Caki2 (cell line): ENCODE data around the gene SOX18. TPM values are rescaled to one million over a fixed set of nuclear protein-coding genes. Genes with fewer than 3 reads are reported as not detected.
"Not testable (repeated sequence)": the region's sequence is repeated elsewhere in the genome, so short reads cannot be mapped to it uniquely, and the experiment has no call there.

Experiments
- DNase-seq: peaks from one replicate; pipeline ENCODE4 v3.0.0-alpha.2; 2015; ENCODE audit warnings: low read depth
- in situ Hi-C: cut with HindIII; loops from 2 replicates; pipeline ENCODE4 v1.10.0; 2016; ENCODE audit warnings: low sequenced_read_pairs, low pct_unique_long_range_greater_than_20kb, mixed read lengths
- total RNA-seq: library from RNA; depleted of rRNA; stranded (reverse); fragments of >200 nt; shearing (Covaris generic); gene quantifications from 2 replicates; pipeline ENCODE4 v1.2.3, GENCODE V29; 2014; ENCODE audit warnings: low replicate concordance; rRNA removed

The SOX18 gene
- total RNA-seq, 1 experiment from 2014 or later: 0.37 TPM

DNA sequence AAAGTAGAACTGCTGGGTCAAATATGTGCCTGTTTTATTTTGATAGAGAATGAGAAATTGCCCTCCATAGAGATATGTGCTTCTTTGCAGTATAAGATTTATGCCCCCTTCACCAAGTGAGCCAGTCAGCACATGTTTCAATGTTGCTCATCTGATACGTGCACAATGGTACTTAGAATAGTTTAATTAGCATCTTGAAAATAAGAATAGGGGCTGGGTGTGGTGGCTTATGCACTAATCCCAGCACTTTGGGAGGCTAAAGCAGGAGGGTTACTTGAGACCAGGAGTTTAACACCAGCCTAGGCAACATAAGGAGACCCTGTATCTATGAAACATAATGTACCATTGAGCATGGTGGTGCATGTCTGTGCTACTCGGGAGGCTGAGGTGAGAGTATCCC is 33.8 kb downstream of the SOX18 start:
- in situ Hi-C loops: no loop called here
- DNase-seq: no peak

DNA sequence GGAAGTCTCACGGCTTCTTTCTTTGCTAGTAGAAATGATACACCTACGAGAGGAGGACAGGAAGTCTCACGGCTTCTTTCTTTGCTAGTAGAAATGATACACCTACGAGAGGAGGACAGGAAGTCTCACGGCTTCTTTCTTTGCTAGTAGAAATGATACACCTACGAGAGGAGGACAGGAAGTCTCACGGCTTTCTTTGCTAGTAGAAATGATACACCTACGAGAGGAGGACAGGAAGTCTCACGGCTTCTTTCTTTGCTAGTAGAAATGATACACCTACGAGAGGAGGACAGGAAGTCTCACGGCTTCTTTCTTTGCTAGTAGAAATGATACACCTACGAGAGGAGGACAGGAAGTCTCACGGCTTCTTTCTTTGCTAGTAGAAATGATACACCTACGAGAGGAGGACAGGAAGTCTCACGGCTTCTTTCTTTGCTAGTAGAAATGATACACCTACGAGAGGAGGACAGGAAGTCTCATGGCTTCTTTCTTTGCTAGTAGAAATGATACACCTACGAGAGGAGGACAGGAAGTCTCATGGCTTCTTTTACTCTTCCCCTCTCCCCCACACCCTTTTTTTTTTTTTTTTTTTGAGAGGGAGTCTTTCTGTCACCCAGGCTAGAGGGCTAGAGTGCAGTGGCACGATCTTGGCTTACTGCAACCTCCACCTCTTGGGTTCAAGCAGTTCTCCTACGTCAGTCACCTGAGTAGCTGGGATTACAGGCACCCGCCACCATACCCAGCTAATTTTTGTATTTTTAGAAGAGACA is 36.9 kb downstream of the SOX18 start:
- in situ Hi-C loops, DNase-seq: not testable (repeated sequence)

DNA sequence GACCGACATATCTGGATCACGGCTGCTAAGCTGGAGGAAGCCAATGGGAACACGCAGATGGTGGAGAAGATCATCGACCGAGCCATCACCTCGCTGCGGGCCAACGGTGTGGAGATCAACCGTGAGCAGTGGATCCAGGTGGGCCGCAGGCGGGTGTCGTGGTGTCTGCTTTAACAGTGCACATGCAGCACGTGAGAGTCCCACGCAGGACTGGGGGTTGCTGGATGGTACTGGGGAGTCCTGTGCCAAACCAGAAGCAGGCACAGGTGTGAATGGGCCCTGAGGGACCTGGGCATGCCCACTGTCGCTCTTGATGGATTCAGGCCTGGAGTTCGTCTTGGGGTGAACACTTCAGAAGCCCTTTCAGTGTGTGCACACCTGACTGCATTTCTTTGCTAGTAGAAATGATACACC is 38.1 kb downstream of the SOX18 start:
- in situ Hi-C loops: no loop called here
- DNase-seq: no peak

DNA sequence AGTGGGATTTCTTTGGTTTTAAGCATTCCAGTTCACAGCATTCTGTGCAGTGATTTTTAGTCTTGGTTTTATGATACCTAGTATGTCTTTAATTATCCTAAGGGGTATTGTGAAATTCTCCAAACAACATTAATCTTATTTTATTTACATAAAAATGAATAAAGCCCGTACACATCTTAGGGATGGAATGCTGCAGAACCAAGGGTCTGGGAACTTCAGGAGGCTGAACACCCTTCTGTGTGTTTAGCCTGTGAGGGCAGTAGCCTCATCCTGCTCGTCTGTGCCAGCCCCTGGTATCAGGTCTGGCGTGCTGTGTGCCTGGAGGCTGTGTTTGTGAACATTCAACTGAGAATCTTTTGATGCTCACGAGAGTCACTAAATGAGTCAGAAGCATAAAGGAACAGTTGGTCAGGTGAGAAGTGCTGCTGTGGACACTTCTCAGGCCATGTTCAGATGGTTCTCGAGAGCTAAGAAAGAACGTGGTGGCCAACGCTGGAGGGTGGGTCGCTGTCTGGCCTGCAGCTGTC is 38.7 kb downstream of the SOX18 start:
- peak; percentile 14 for DNase-seq
- in situ Hi-C loops: no loop called here

DNA sequence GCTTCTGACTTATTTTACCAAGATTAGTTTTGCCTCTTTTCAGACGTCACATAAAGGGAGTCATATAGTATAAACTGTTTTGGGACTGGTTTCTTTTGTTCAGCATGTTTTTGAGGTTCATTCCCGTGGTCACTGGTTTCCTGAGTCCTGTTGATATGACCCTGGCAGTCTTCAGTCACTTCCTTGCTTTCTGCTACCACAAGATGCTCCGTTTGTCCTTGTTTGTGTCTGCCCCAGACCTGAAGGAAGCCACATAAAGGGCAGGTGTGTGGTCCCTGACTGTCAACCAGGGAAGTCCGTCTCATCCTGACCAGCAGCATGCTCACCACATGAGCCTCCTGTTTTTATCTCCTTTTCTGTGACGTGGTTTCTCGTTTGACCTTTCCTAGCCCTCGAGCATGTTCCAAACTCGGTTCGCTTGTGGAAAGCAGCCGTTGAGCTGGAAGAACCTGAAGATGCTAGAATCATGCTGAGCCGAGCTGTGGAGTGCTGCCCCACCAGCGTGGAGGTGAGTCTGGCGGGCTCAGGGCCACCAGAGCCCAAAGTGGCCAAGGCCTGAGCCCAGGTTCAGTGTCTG is 39.5 kb downstream of the SOX18 start:
- in situ Hi-C loops: no loop called here
- DNase-seq: no peak

DNA sequence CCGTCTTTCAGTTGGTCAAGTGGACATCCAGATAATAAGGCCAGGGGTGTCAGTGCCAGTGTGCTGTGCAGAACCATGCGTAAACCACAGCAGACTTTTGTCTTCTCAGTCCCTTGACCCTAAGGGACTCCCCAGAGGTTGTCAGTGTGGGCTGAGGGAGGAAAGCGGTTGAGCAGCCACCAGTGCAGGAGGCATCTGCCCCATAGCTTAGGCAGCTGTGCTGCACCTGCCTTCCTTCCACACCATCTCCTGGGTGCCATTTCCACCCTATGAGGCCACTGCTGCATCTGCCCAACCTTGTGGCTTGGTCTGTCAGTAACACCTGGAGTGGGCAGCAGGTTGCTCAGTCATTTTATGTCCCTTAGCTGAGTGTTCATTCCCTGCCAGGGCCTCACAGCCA is 42.5 kb downstream of the SOX18 start:
- in situ Hi-C loops: no loop called here
- DNase-seq: no peak

DNA sequence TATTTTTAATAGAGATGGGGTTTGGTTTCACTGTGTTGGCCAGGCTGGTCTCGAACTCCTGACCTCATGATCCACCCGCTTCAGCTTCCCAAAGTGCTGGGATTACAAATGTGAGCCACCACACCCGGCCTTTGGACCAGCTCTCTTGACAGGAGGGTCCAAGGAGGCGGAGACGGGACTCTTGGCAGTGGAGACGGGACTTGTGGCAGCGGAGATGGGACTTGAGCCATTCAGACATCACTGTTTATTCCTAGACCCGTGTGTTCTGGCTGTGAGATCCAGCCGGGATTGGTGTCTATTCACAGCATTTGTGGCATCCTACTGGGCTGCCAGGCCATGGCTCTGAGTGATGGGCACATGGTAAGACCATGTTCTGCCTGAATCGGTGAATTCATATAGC is 42.9 kb downstream of the SOX18 start:
- no peak for DNase-seq
- in situ Hi-C loops: no loop called here

DNA sequence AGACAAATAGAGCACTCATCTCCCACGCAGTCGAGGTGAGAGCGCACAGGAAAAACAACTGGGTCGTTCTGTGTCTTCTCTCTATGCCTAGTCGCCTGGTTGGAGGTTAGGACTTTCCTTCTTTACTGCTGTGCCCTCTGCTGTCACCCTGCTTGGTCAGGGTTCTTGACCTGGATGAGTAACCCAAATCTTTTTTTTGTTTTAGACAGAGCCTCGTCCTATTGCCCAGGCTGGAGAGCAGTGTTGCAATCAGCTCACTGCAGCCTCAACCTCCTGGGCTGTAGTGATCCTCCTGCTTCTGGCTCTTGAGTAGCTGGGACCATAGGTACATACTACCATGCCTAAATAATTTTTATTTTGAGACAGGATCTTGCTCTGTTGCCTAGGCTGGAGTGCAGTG is 44.0 kb downstream of the SOX18 start:
- no peak for DNase-seq
- in situ Hi-C loops: no loop called here

DNA sequence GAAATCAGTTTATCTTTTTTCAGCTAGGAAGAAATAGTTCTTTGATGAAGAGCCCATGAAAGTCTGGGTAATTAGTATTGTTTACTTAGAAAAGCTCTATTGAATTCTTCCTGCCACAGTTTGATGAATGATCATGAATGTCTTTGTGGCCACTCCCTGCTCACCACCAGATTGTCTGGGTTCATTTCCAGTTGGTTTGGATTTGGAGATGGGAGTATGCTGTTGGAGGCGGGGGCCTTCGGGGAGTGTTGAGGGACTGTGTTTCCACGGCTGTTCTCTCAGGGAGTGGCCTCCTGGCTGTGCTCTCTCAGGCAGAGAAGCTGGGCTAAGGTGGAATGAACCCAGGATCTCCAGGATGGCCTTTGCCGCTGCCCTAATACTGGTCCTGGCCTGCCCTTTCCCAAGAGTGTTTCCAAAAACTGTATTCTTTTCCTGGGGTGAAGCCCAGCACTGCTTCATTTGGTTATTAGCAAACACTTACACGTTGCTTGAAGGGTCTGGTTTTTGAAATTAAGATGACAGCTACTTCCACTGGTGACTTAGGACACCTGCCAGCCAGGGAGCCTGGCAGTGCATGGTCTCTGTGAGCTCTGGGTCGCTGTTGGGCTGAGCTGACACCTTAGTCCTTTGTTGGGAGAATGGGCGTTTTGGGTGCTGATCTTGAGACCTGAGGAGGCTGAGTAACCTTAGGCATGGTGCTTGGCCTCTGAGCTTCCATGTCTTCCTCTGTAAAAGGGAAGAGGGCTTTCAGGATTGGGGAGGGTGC is 45.3 kb downstream of the SOX18 start:
- peak; percentile 78 for DNase-seq
- in situ Hi-C loops: no loop called here

DNA sequence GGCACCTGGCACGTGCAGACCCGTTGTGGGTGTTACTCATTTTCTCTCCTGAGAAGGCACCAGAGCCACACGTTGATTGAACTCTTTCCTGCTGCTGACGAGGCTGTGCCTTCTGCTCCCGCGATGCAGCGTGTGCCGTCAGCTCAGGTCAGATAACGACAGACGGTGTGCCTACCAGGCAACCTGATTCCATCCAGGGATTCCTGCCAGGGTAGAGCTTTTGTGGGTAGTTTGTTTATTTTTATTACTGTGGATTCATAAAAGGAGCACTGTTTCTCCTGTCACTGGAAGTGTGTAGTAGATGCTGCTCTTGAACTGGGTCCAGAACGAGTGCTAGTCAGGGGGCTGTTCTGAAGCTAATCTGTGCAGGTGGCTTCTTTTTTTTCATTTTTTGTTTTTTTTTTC is 47.8 kb downstream of the SOX18 start:
- peak; percentile 75 for DNase-seq

DNA sequence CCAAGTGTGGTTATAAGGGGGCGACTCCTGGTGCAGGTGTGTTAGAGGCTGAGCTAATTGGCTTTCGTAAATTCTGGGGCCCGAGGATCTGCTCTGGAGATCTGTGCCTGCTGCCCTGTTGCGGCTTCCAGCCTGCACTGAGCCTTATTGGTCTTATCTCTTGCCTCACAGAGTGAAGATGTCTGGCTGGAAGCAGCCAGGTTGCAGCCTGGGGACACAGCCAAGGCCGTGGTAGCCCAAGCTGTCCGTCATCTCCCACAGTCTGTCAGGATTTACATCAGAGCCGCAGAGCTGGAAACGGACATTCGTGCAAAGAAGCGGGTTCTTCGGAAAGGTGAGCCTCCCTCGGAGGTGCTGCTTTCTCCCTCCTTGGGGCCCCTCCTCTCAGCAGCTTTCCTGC is 48.5 kb downstream of the SOX18 start:
- DNase-seq: no peak
- in situ Hi-C loops: no loop called here

More for the DNA sequence above, 47.8 kb downstream of the SOX18 start:
- in situ Hi-C loops: no loop called here

Other genes starting within 250 kb of the SOX18 start
- 9.6 and 10.4 TPM in 2 replicates for gene ZBTB46, start 218.4 kb downstream of the SOX18 start, total RNA-seq
- gene ABHD16B, start 188.1 kb downstream of the SOX18 start, total RNA-seq: not detected in 2 replicates
- 189 TPM in 2 replicates for gene TPD52L2, start 184.4 kb downstream of the SOX18 start, total RNA-seq
- 60.9 and 69.2 TPM in 2 replicates for gene DNAJC5, start 154.5 kb downstream of the SOX18 start, total RNA-seq
- 31.0 and 46.9 TPM in 2 replicates for gene UCKL1, start 93.2 kb downstream of the SOX18 start, total RNA-seq
- 5.8 and 6.6 TPM in 2 replicates for gene ZNF512B, start 79.7 kb downstream of the SOX18 start, total RNA-seq
- gene SAMD10, start 70.0 kb downstream of the SOX18 start, total RNA-seq: 0.95 and 1.2 TPM in 2 replicates
- gene PRPF6, start 68.5 kb downstream of the SOX18 start, total RNA-seq: 126 and 130 TPM in 2 replicates
- gene C20orf204, start 13.5 kb downstream of the SOX18 start, total RNA-seq: 1.6 TPM in 1 of 2 replicates, not detected in the other
- gene TCEA2, start 13.6 kb upstream of the SOX18 start, total RNA-seq: 62.0 and 90.0 TPM in 2 replicates
- gene RGS19, start 29.9 kb upstream of the SOX18 start, total RNA-seq: 35.7 and 47.6 TPM in 2 replicates
- gene OPRL1, start 30.4 kb upstream of the SOX18 start, total RNA-seq: 0.38 and 0.84 TPM in 2 replicates
- 14.4 and 25.2 TPM in 2 replicates for gene LKAAEAR1, start 34.8 kb upstream of the SOX18 start, total RNA-seq
- not detected in 2 replicates for gene NPBWR2, start 57.9 kb upstream of the SOX18 start, total RNA-seq
- not detected in 2 replicates for gene MYT1, start 114.8 kb upstream of the SOX18 start, total RNA-seq
- gene PCMTD2, start 206.1 kb upstream of the SOX18 start, total RNA-seq: 21.2 and 55.1 TPM in 2 replicates